Ectodermal cell (in vitro differentiated cells): Measurements from ENCODE around the gene ROBO3.

Experiments used
- H3K27ac ChIP-seq: 2 replicates; pipeline ENCODE4 v1.7.0; 2013; ENCODE audit warnings: mild to moderate bottlenecking, low read depth, low read length; ENCODE audit not compliant: insufficient read depth, poor library complexity, severe bottlenecking
- H3K27me3 ChIP-seq: 2 replicates; pipeline ENCODE4 v1.7.0; 2013; ENCODE audit warnings: mild to moderate bottlenecking, low read length; ENCODE audit not compliant: insufficient read depth, control insufficient read depth, poor library complexity, severe bottlenecking
- H3K36me3 ChIP-seq: one replicate; pipeline ENCODE4 v1.7.0; 2013; ENCODE audit warnings: low read length; ENCODE audit not compliant: control insufficient read depth, insufficient read depth
- H3K4me1 ChIP-seq: one replicate; pipeline ENCODE4 v1.7.0; 2013; ENCODE audit warnings: low read length; ENCODE audit not compliant: control insufficient read depth, insufficient read depth
- H3K4me3 ChIP-seq: 2 replicates; pipeline ENCODE4 v1.7.0; 2013; ENCODE audit warnings: low read depth, low read length, control low read depth; ENCODE audit not compliant: insufficient read depth
- H3K9me3 ChIP-seq: 2 replicates; pipeline ENCODE4 v1.7.0; 2013; ENCODE audit warnings: mild to moderate bottlenecking, low read length, moderate library complexity; ENCODE audit not compliant: control insufficient read depth
- WGBS, 2 experiments: methylation state at CpG; one replicate each; pipeline ENCODE4 v1.1.7; 2013; ENCODE audit warnings: missing lambda C conversion rate in 2 of 2; 5-methylcytosine and 5-hydroxymethylcytosine counted together

ROBO3 gene

GRCh38 chr11:124897674-124898262 is 32.5 kb downstream of the ROBO3 start, which contains the start of gene ROBO4:
Gene ROBO4, minus strand, starts transcription at chr11:124897865. Its CDS starts 70 bp downstream, at chr11:124897795.
- H3K36me3 ChIP-seq: no peaks in the 10 kb centered on the region
- no peaks in the 10 kb centered on the region for H3K9me3 ChIP-seq
- H3K27ac ChIP-seq: no peak within 1 kb of the TSS
- WGBS, 2 experiments: 71 to 72% methylated on average over 12 of the region's 12 CpGs
- H3K4me3 ChIP-seq: no peak within 1 kb of the TSS
- peaks cover 10% of the 10 kb centered on the region for H3K4me1 ChIP-seq
- H3K27me3 ChIP-seq: no peaks in the 10 kb centered on the region

GRCh38 chr11:124898263-124898680 is 33.0 kb downstream of the ROBO3 start:
- Histone ChIP-seq H3K27me3 (no peaks in the 10 kb centered on the region), H3K9me3 (no peaks in the 10 kb centered on the region), H3K4me1 (peaks cover 10% of the 10 kb centered on the region), H3K36me3 (no peaks in the 10 kb centered on the region), H3K4me3 (no peak overlapping the region), H3K27ac (no peak overlapping the region)
- WGBS, 2 experiments: 89 to 93% methylated on average over 3 of the region's 3 CpGs

- WGBS, 2 experiments: 59% methylated on average over 5 of the region's 5 CpGs
- no peaks in the 10 kb centered on the region for H3K9me3 ChIP-seq
- H3K4me1 ChIP-seq: peaks cover 10% of the 10 kb centered on the region
- H3K36me3 ChIP-seq: no peaks in the 10 kb centered on the region
- no peak overlapping the region for H3K4me3 ChIP-seq
- no peaks in the 10 kb centered on the region for H3K27me3 ChIP-seq
- no peak overlapping the region for H3K27ac ChIP-seq
Observed at GRCh38 chr11:124898711-124899110, 33.5 kb downstream of the ROBO3 start.

GRCh38 chr11:124899383-124900145 is 34.3 kb downstream of the ROBO3 start:
- WGBS, 2 experiments: 78 to 80% methylated on average over 6 of the region's 6 CpGs
- H3K4me1 ChIP-seq: peaks cover 10% of the 10 kb centered on the region
- H3K36me3 ChIP-seq: no peaks in the 10 kb centered on the region
- H3K9me3 ChIP-seq: no peaks in the 10 kb centered on the region
- no peaks in the 10 kb centered on the region for H3K27me3 ChIP-seq
- no peak overlapping the region for H3K27ac ChIP-seq
- no peak overlapping the region for H3K4me3 ChIP-seq

GRCh38 chr11:124900464-124900863 is 35.2 kb downstream of the ROBO3 start:
- Histone ChIP-seq H3K27ac (no peak overlapping the region), H3K36me3 (no peaks in the 10 kb centered on the region), H3K4me1 (peaks cover 10% of the 10 kb centered on the region), H3K9me3 (no peaks in the 10 kb centered on the region), H3K4me3 (no peak overlapping the region), H3K27me3 (no peaks in the 10 kb centered on the region)
- WGBS, 2 experiments: 86 to 87% methylated on average over 5 of the region's 5 CpGs

GRCh38 chr11:124902616-124903015 is 37.4 kb downstream of the ROBO3 start:
- H3K4me3 ChIP-seq: no peak overlapping the region
- peaks cover 7% of the 10 kb centered on the region for H3K4me1 ChIP-seq
- no peaks in the 10 kb centered on the region for H3K36me3 ChIP-seq
- no peaks in the 10 kb centered on the region for H3K9me3 ChIP-seq
- no CpG with 5 or more reads among the region's 1 CpG for WGBS, 2 experiments
- no peaks in the 10 kb centered on the region for H3K27me3 ChIP-seq
- H3K27ac ChIP-seq: no peak overlapping the region

- 91 to 95% methylated on average over 3 of the region's 3 CpGs for WGBS, 2 experiments
- Histone ChIP-seq H3K9me3 (no peaks in the 10 kb centered on the region), H3K36me3 (no peaks in the 10 kb centered on the region), H3K4me1 (no peaks in the 10 kb centered on the region), H3K4me3 (no peak overlapping the region), H3K27ac (no peak overlapping the region), H3K27me3 (peaks cover 26% of the 10 kb centered on the region)
Observed at GRCh38 chr11:124915541-124916369, 50.5 kb downstream of the ROBO3 start.

GRCh38 chr11:124916370-124916710 is 51.1 kb downstream of the ROBO3 start:
- H3K27ac ChIP-seq: no peak overlapping the region

GRCh38 chr11:124917115-124917637 is 51.9 kb downstream of the ROBO3 start:
- no peak overlapping the region for H3K27ac ChIP-seq
- WGBS, 2 experiments: 85 to 92% methylated on average over 6 of the region's 6 CpGs

More at GRCh38 chr11:124916370-124916710, 51.1 kb downstream of the ROBO3 start:
- Histone ChIP-seq H3K36me3 (no peaks in the 10 kb centered on the region), H3K4me3 (no peak overlapping the region), H3K4me1 (no peaks in the 10 kb centered on the region), H3K9me3 (no peaks in the 10 kb centered on the region), H3K27me3 (peaks cover 31% of the 10 kb centered on the region)

GRCh38 chr11:124918950-124919349 is 53.7 kb downstream of the ROBO3 start, which contains the start of gene HEPN1:
Gene HEPN1, plus strand, starts transcription at chr11:124919250.
- H3K27ac ChIP-seq: no peak within 1 kb of the TSS
- H3K4me1 ChIP-seq: no peaks in the 10 kb centered on the region
- no peaks in the 10 kb centered on the region for H3K36me3 ChIP-seq
- H3K9me3 ChIP-seq: no peaks in the 10 kb centered on the region
- no peak within 1 kb of the TSS for H3K4me3 ChIP-seq
- peaks cover 58% of the 10 kb centered on the region for H3K27me3 ChIP-seq
- 95 to 97% methylated on average over 3 of the region's 3 CpGs for WGBS, 2 experiments

More at GRCh38 chr11:124917115-124917637, 51.9 kb downstream of the ROBO3 start:
- H3K9me3 ChIP-seq: no peaks in the 10 kb centered on the region
- peaks cover 40% of the 10 kb centered on the region for H3K27me3 ChIP-seq
- no peaks in the 10 kb centered on the region for H3K36me3 ChIP-seq
- H3K4me1 ChIP-seq: no peaks in the 10 kb centered on the region
- no peak overlapping the region for H3K4me3 ChIP-seq
